GM18873 (cell line): ENCODE data around the gene HS2ST1.

Source experiments
- ATAC-seq: cut with Tn5 transposase; IDR thresholded peaks from one replicate; pipeline ENCODE4 v1.9.1; 2021; ENCODE audit warnings: mild to moderate bottlenecking, moderate library complexity, moderate number of reproducible peaks; ENCODE audit not compliant: unreplicated experiment, low FRiP score

The HS2ST1 gene

DNA sequence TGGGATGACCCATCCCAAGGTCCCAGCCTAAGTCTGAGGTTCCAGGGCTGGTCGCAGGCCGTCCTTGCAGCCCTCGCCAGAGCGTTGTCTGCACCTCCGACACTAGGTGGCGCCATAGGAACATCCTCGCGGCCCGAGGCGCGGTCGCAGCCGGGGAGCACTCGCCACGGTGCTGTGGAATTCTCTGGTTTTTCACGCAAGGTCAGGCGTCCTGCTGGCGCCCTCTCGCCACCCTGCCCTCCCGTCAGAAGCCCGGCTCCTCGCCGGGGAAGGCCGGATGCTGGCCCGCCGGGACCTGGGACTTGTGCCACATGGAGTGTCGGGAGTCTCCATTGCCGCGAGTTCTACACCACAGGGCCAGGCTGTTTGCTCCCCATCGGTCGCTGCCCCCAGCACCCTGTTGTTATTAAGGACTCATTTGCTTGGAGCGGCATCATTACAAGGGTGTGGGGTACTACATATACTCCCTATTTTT is 217.4 kb downstream of the HS2ST1 start:
- ATAC-seq = peak; percentile 94

DNA sequence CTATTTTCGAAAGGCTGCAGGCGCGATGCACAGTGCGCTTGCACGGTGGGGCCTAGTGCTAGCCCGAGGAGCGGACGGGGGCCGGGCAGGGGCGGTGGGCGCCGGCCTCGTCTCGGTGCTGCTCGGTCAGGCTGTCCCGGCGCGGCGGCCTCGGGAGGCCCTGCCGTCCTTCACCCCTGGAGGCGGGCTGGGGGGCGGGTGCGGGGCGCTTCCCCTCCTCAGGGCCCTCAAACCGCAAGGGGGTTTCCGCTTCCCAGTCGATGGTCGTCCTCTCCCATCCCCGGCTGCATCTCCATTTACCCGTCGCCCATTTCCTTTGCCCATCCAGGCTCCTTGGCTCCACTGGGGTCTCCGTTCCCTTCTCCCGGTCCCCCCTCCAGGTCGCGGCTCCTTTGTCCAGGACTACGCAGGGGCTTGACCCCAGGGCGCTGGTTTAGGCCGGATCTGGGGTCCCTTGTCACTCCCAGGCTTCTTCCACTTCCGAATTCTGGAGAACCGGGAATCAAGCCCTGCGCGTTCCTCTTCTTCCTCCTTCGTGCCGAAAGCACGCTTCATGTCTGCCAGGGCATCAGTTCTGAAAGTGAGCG is 217.9 kb downstream of the HS2ST1 start:
- peak; percentile 9 for ATAC-seq

DNA sequence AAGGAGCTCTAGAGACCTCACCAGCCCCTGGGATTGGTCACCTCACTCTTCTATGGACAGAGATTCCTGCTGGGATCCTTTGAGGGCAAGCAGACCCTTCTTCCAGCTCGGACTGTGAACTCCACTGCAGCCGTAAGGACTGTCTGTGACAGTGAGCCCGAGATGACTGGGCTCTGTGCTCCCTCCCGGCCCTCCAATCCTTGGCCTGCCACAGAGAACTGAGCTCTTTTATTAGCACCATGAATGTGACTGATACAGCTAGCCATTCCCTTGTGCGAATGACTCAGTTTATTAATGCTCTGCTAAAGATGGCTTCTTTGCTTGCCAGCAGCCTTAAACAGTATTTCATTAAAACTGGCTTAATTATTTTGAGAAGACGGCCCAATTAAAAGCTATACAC is 219.6 kb downstream of the HS2ST1 start:
- ATAC-seq = no peak

DNA sequence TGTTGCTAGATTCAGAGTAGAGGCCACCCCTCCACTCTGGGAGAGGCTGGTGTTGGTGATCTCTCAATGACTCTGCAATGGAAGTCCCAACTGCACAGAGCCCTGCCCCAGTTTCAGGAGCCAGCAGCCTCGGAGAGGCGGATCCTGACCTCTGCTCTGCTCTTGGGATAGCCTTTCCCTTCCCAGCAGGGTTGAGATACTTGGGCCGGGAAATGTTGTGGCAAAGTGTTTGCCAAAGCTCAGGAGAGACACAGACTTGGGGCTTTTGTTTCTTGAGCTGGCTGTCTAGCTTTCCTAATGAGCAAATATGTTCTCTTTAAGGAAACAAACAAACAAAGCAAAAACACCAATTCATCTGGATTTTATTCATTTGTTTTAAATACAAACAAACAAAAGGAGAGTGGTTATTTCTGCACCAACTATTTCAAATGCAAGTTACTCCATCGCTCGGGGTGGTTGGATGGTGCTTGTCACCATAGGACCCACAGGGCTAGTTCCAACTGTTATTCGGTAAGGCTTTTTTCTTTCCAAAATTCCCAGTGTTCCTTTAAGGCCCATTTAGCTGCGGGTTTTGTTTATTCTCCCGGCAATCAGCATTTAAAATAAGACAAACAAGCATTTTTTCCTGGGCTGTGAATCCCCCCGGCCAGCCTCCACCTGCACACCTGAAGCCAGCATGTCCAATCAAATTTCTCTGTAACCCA is 220.3 kb downstream of the HS2ST1 start:
- ATAC-seq = no peak

DNA sequence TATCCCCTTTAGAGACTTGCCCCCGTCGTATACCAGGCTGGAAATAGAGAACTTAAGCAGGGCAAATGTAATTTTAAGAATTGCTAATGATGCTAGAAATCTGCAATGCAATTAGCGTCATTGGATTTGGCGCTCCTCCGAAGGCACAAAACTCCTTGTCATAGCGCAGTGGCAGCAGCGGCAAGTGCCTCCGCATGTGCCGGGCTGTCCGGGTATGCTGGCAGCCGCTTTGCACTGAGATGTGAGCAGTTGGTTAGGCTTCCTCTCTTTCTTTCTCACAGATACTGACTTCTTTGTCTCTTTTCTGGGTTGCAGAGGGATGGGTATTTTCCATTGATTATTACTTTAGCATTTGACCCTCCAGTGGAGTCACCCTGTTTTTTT is 220.9 kb downstream of the HS2ST1 start:
- ATAC-seq = no peak

DNA sequence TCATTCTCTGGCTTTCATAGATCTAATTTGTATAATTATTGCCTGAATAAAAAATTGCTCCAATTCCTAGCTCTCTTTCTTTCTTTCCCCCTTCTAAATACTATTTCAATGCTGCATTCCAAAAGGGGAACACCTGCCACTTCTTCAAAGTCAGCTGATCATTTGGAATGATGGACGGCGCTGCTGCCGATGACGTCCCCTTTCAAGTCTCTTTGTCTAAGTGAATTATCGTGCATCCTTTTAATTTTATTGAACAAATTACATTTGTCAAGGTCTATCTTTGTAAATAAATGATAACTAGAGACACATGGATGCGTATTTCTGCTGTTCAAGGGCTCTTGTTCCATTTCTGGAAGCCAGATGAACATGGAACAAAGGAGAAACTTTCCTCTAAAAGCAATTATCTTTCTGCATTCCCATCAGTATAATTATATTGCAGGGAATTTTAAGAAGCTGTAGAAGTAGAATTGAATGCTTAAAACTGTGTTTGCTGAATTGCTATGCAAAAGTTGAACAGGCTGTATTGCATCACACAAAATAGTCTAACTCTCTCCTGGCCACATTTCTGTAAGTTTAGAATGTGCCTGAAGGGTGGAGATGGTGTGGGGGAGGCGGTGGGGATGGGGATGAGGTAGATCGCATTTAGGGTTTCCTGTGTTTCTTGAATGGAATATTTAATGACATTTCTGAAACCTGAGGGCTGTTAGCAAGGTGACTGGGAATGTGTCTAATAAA is 222.3 kb downstream of the HS2ST1 start:
- ATAC-seq = no peak

DNA sequence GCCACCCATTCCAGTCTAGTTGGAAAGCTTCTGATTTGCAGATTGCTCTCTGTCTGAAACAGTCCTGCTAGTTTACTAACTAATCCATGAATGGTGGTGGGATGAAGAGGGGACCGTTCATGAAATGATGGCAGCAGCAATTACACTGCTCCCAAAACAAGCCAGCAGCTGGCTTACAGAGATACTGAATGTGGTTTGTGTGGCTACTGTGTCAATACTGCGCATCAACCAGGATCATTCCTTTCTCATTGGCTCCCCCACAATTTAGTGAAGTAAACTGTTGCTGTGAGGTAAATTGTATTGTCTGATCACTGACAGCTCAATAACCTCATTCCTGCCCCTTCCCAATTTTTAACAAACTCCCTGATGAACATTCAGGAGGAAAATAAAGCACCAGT is 222.9 kb downstream of the HS2ST1 start:
- ATAC-seq = no peak

DNA sequence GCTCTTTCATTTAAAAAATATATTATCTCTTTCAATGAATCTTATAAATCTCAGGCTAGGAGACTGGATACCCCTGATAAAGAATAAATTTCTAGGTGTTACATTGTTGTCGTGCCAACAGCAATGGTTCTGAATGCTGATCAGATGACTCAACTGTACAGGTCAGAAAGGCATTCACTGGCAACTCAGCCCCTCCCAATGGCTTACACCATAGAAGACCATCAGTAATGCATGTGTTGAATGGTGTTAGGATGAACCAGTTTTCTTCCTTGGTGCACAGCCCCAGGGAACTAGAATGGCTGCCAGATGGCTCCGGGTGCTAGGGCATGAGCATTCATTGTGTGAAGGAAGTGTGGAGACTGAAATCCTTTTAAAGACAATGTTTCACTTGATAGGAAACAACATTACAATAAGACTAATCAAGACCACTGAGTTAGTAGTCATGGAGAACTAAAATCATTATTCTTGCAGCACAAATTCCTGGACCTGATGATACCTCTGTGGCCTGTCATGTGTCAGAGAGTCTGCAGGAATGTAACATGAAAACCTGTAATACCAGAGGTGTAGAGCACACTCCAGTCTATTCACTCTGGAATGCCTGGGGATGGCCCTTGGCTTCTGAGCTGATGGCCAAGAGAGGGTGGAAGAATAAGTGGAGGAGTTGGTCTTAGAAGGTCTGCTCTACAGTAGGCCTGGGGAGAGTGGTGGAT is 226.6 kb downstream of the HS2ST1 start:
- ATAC-seq = no peak

DNA sequence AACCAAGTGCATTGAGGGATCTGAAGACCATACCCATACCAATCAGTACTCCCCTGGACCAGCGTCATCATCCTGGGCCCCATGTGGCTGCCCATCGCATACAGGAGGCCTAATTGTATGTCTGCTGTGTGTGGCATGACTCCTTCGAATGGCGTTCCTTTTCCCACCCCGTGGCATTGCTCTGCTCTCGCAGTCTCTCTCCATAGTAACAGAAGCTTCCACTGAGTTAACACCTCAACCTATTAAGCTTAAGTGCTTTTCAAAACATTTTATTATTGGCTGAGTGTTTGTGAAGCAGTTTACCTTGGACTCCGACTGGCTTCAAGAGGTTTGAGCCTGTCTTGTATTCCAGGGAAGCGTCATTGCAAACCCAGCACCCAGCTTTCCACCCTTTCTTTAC is 227.1 kb downstream of the HS2ST1 start:
- no peak for ATAC-seq

DNA sequence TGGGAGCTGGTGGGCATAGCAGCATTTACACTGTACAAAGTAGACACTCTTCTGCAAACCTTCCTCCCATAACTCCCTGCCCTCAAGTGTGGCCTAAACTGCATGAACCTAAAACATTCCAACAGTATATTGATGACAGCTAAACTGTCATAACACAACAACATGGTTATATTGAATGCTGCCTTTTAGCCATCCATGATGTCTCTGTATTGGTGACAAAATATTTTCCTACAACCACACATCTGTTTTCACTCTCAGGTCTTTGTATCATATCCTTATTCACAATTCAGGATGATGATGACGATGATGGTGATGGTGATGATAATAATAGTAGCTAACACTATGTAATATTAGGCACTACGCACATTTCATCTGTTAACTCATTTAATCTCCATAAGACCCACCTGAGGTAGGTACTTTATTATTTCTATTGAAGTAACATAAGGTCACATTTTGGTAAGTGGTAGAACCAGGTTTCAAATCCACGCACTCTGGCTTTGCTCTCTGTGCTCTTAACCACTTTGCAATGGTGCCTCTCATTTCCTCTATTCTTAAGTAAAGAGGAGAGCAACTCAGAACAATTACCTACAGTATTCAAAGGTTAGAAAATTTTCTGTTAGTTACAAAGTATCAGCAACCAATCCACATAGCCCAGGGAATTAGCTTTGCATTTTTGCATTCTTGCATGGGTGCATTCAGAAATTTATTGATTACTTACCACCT is 229.1 kb downstream of the HS2ST1 start:
- no peak for ATAC-seq

DNA sequence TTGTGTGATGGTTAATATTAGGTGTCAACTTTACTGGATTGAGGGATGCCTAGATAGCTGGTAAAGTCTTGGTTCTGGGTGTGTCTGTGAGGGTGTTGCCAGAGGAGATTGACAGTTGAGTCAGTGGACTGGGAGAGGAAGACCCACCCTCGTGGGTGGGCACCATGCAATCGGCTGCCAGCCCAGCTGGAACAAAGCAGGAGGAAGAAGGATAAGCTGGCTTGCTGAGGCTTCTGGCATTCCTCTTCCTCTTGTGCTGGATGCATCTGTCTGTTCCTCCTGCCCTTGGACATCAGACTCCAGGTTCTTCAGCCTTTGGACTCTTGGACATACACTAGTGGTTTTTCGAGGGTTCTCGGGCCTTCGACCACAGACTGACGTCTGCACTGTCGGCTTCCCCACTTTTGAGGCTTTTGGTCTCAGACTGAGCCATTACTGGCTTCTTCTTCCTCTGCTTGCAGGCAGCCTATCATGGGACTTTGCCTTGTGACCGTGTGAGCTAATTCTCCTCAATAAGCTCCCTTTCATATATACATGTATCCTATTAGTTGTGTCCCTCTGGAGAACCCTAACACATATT is 230.0 kb downstream of the HS2ST1 start:
- no peak for ATAC-seq

DNA sequence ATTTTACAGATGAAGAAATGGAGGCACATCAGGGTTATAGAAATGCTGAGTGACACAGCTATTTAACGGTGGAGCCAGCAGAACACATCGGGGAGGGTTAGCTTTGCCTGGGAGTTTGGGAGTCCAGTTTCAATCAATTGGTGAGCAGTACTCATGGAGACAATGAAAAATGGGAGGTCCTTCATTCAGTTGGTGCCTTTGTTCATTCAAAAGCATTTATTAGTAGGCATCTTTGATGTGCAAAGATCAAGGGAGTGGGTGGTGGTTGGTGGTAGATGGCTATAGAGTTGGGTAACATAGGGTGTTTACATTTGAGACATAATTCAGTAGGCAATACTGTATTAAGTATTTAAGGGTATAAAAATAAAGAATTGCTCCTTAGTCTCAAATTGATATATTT is 230.5 kb downstream of the HS2ST1 start:
- ATAC-seq = no peak

DNA sequence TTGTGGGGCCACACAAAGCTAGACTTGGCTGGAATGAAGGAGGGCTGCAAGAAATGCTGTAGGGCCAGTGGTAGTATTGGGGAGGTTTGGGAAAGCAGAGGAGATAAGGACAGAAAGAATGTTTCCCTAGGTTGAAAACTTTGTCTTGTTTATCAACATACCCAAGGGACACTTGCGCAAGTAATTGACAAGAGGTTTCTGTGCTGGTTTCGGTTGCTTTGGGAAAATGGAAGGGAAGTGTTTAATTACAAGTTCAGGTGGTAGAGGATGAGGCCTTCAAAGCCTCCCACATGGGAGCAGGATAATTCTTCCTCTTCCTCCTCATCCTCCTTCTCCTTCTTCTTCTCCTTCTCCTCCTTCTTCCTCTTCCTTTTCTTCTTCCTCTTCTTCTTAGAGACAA is 232.1 kb downstream of the HS2ST1 start:
- ATAC-seq = no peak

DNA sequence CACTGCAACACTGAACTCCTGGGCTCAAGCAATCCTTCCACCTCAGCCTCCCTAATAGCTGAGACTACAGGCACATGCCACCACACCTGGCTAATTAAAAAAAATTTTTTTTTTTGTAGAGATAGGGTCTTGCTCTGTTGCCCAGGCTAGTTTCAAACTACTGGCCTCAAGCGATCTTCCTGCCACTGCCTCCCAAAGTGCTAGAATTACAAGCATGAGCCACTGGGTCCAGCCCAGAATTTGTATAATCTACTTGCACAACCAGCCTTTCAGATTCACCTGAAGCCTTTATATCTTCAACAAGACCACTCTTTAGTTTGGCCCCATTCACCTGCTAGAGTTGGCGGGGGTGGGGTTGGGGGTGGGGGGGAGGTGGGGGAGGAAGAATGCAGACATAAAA is 232.6 kb downstream of the HS2ST1 start:
- ATAC-seq = no peak

DNA sequence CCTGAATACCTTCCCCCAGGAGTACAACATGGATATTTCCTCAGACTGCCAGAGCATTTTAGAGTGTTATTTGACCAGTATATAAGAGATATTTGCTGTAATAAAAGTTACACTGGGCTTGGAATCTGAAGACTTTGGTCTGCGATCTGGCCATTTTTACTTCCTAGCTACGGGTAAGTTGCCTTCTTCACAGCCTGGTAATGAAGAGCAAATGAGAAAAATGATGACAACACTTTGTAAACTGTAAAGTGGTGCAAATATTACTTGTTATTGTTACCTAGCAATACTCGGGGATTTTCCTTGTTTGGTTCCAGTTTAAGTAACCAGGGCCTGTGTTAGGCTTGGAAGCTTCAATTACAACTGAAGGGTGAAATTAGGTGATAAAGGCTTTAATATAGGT is 233.4 kb downstream of the HS2ST1 start:
- ATAC-seq = no peak

DNA sequence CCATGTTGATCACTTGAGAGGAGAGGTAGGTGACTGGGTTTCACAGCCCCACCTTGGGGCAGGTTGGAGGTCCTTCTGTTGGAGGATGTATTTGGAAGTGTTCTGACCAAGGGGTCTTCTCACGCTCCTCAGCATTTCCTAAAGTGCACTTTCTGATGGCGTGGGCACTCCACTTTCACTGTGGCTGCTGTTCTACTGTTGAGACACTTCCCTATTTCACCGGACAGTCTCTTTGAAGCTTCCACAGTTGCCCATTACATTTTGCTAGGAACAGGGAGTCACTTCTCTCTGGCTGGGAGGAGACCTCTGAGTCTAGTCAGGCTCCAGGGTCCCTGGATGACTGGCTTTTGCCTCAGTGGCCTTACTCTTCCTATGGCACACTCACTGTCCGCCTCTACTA is 234.2 kb downstream of the HS2ST1 start:
- no peak for ATAC-seq

DNA sequence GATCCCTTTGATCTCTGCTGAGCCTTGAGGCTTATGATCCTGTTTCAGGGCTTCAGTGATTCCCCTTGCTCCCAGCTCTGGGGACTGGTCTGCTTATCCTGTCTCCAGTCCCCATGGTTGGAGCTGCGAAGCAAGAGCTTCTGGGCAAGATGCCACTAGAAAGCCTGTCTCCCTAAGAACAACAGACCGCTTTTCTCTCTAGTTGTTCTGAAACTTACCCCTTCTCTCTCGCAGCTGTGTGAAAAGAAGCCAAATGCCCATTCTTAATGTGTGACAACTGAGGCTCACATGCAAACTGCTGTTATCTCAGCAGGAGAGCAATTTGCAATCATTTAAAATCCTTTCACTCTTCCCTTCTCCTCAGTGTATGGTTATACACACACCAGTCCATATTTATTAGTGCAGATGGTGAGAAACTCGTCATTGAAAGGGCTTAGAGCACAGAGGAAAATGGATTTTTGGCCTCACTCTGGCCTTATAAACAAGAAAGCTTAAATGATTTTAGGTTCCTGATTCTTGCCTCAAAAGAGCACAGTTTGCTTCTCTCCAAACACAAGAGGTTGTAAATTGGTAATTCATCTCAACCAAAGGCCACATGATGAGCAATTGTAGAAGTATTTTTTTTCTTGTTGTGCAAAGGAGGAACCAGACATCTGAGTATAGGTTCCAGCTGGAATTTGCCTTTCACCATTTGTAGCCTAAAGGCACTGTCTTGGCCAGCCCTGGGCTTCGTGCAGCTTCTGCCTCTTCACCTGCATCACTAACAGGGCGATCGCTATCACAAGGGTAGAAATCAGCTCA is 235.0 kb downstream of the HS2ST1 start:
- no peak for ATAC-seq

DNA sequence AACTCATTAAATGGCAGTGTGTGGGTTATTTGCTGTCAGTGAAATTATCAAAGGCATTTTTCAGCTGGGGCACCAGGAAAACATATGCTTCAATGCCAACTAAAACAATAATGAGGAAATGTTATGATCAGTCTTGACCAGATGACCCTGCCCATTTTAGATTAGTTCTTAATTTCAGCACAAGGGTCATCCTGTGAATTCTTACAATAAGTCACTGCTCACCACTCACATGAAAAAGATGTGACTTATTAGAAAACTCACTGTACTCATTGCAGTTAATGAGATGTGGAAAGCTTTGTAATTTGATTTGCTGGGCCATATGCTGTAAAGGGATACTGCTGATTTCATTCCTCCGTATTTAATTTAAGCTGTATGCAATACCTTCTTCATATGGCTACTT is 235.7 kb downstream of the HS2ST1 start:
- no peak for ATAC-seq
